Epidermal melanocyte (primary cell): ENCODE measurements around the gene TMEM89.

Experiments
- DNase-seq: peaks from one replicate; pipeline ENCODE4 v3.0.0; 2011; ENCODE audit warnings: low spot score; ENCODE audit not compliant: insufficient read length

The TMEM89 gene

DNA sequence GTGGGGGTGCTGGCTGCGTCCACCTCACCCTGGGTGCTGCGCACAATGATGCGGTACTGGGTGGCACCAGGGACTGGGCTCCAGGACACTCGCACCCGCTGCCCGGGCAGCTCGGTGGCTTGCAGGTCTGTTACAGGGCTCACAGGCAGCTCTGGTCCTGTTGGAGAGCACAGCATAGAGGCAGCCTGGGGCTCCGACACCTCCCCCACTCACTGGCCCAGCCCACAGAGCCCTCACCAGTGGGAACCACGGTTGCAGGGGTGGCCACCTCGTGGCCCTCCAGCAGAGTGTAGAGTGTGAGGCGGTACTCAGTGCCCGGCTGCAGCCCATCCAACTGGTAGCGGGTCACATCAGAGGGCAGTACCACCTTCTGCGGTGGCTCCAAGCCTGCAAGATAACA, 30.1 kb downstream of the TMEM89 start:
- DNase-seq, result no peak

DNA sequence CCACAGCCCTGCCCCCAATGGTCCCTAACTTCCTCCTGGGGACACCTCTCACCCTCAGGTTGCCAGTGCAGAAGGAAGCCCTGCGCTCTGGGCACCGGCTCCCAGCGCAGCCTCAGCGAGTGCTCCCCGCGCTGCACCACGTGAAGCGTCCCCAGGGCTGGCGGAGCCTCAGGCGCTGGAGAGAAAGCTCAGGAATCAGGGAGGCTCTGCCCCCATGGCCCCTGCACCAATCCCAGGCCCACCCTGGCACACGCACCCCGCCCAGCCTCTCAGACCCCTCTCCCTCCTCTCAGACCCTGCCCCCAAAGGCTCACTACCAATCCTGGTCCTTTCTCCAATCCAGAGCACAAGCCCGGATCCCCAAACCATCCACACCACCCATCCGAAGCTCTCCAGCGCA, 33.3 kb downstream of the TMEM89 start:
- no peak for DNase-seq

- DNase-seq, result no peak
Observed at GRCh38 chr3:48587686-48588085, 33.9 kb downstream of the TMEM89 start.

DNA sequence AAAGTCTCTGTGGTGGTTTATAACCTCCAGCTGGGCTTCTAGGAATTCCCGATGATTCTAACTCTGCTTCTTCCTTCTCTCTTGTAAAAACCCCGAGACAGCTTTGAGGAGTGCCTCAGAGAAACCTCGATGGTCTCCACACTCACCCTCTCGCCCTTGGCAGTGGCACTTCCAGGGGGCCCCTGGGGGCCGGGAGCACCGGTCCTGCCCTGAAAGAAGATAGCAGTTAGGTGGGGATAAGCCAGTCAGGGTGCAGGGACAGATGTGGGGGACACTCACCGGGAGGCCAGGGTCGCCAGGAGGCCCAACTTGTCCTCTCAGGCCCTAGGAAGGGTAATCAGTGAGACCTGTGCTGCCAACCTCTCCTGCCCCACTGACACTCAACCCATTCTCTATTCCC, 36.2 kb downstream of the TMEM89 start:
- DNase-seq, result no peak

DNA sequence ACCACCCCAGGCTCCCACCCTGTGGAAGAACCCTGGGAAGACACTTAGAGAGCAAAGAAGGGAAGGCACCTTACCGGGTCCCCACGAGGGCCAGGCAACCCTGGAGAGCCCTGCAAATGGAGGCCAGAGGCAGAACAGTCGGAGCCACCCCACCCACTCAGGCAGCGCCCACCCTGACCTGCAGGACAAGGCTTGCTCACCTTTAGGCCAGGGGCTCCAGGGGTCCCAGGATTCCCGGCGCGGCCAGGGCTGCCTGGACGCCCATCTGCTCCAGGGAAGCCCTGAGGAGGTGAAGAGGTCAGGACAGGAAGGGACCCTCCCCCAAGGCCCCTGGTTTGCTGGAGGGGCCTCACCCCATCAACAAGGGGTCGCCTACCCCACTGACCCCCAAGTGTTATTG, 36.7 kb downstream of the TMEM89 start:
- no peak for DNase-seq

DNA sequence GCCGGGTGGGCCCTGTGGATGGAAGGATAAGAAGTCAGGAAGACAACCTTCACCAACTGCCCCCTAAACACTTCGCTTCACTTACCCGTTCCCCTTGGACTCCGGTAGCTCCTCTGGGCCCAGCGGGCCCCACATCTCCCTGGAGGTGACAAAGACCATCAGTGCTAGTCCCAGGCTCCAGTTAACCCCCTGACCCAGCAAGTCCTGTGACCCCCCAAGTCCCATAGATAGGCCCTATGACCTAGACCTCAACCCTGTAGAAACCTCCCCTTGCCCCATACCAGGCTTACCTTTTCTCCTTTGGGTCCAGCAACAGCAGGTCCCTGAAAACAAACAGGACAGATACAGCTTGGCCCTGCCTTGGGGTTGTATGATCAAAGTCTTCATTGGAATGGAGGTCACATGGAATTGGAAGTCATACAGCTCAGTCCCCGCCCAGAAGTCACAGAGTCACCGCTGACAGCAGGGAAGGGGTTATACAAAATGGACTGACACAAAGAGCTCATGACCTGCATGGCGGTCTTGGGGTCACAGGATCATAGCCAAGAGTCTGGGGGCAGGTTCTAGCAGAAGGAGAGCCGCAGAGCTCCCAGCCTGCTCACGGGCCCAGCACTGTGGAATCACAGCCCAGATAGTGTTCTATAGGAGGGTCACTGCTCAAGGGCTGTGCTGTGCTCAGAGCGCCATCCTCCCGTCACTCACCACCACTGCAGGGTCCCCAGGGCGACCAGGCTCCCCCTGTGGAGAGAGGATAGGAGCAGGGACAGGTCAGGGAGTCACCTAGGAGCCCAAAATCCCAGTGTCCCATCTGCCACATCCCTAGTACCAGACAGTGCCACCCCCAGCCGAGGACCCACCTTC, 39.7 kb downstream of the TMEM89 start:
- DNase-seq, result no peak

GRCh38 chr3:48576647-48577046, 44.9 kb downstream of the TMEM89 start:
- no peak for DNase-seq

DNA sequence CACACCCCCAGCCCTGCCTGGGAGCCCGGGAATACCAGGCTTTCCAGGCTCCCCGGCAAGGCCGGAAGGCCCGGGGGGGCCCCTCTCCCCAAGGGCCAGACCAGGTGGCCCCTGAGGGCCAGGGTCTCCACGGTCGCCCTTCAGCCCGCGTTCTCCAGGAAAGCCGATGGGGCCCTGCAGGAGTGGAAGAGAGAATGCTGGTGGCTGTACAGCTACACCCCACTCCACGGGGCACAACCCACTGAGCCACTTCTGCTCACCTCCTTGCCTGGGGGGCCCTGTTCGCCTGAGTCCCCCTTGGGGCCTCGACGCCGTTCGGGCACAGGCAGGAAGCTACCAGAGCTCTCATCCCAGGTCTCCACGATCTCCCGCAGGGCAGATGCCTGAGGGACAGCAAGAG, 46.2 kb downstream of the TMEM89 start:
- DNase-seq, result no peak

GRCh38 chr3:48573973-48574585, 47.5 kb downstream of the TMEM89 start:
- no peak for DNase-seq

DNA sequence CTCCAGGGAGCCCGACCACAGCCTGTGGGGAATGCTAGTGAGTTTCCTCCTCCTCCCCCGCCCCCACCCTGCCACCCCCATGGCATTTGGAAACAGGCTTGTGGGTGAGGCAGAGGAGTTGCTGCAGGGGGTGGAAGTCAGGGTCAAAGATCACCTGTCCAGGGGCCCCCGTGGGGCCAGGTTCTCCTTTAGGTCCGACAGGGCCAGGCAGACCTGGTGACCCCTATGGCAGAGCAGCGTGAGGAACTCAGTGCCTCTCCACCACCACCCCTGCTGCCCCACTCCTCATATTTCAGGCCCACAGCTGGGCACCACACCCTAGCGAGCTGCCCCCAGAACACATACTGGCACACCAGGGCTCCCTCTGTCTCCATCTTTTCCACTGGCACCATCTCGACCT, 49.1 kb downstream of the TMEM89 start:
- DNase-seq, result no peak

- DNase-seq, result no peak
Observed at GRCh38 chr3:48571938-48572337, 49.6 kb downstream of the TMEM89 start.
